ENCODE measurements around the gene YPEL1.

YPEL1 gene

GRCh38 chr22:21735200-21736083, at the start of gene YPEL1:
Gene YPEL1, minus strand, starts transcription at chr22:21735794. Its CDS starts 25,050 bp downstream, at chr22:21710744.
- peak; percentile 95 for DNase-seq

- no peak for DNase-seq
These were observed 44.7 kb upstream of the YPEL1 start for GRCh38 chr22:21780259-21780658.

GRCh38 chr22:21779444-21779843, 43.9 kb upstream of the YPEL1 start:
- DNase-seq, result no peak

- DNase-seq, result no peak
These were observed 43.2 kb upstream of the YPEL1 start for GRCh38 chr22:21778705-21779363.

GRCh38 chr22:21771631-21771976, 36.0 kb upstream of the YPEL1 start:
- no peak for DNase-seq

GRCh38 chr22:21768435-21768834, 32.8 kb upstream of the YPEL1 start:
- DNase-seq, result no peak

GRCh38 chr22:21766691-21767462, 31.3 kb upstream of the YPEL1 start:
- peak; percentile 96 for DNase-seq

GRCh38 chr22:21765909-21766529, 30.4 kb upstream of the YPEL1 start:
- DNase-seq, result no peak

GRCh38 chr22:21764038-21764804, 28.6 kb upstream of the YPEL1 start:
- peak; percentile 71 for DNase-seq

GRCh38 chr22:21762712-21763581, 27.4 kb upstream of the YPEL1 start:
- DNase-seq, result peak; percentile 94

- DNase-seq, result no peak
These were observed 26.5 kb upstream of the YPEL1 start for GRCh38 chr22:21761994-21762680.

- peak; percentile 87 for DNase-seq
These were observed 25.5 kb upstream of the YPEL1 start for GRCh38 chr22:21761086-21761485.

GRCh38 chr22:21760640-21761039, 25.0 kb upstream of the YPEL1 start:
- DNase-seq, result peak; percentile 55

GRCh38 chr22:21759646-21760376, 24.2 kb upstream of the YPEL1 start:
- DNase-seq, result no peak

GRCh38 chr22:21759093-21759492, 23.5 kb upstream of the YPEL1 start:
- DNase-seq, result no peak

GRCh38 chr22:21758091-21758864, 22.7 kb upstream of the YPEL1 start:
- DNase-seq, result no peak

GRCh38 chr22:21755851-21756284, 20.3 kb upstream of the YPEL1 start:
- peak; percentile 26 for DNase-seq

- DNase-seq, result no peak
These were observed 18.9 kb upstream of the YPEL1 start for GRCh38 chr22:21754523-21754922.
